OCI-LY1 (cell line): ENCODE data around the gene PREP.

Source experiments
- H2AFZ ChIP-seq: fragments of 200-600 bp; sonication (generic), shearing (Covaris generic); 2 replicates; pipeline ENCODE4 v1.6.0; 2014; ENCODE audit warnings: antibody characterized with exemption, mild to moderate bottlenecking, low read length
- H3F3A ChIP-seq: fragments of 200-600 bp; sonication (generic), shearing (Covaris generic); 2 replicates; pipeline ENCODE4 v1.6.0; 2014; ENCODE audit warnings: mild to moderate bottlenecking, antibody characterized with exemption, low read length, moderate library complexity; ENCODE audit not compliant: insufficient read depth
- H3K27ac ChIP-seq: fragments of 200-600 bp; sonication (generic); 2 replicates; pipeline ENCODE4 v1.5.1; 2014; ENCODE audit warnings: low read length, mixed run types, mild to moderate bottlenecking, low read depth; ENCODE audit not compliant: poor library complexity, severe bottlenecking
- H3K27me3 ChIP-seq: fragments of 200-600 bp; sonication (generic); 2 replicates; pipeline ENCODE4 v1.6.0; 2014; ENCODE audit warnings: antibody characterized with exemption, mild to moderate bottlenecking, low read length, moderate library complexity; ENCODE audit not compliant: insufficient read depth
- H3K36me3 ChIP-seq: fragments of 200-600 bp; sonication (generic); 2 replicates; pipeline ENCODE4 v1.6.1; 2014; ENCODE audit warnings: mild to moderate bottlenecking, antibody characterized with exemption, low read length, moderate library complexity, mixed read lengths; ENCODE audit not compliant: insufficient read depth
- H3K4me1 ChIP-seq: fragments of 200-600 bp; sonication (generic); 2 replicates; pipeline ENCODE4 v1.5.1; 2014; ENCODE audit warnings: mild to moderate bottlenecking, low read length, moderate library complexity; ENCODE audit not compliant: insufficient read depth, severe bottlenecking
- H3K4me2 ChIP-seq: fragments of 200-600 bp; sonication (generic), shearing (Covaris generic); 2 replicates; pipeline ENCODE4 v1.6.1; 2014; ENCODE audit warnings: low read length
- H3K4me3 ChIP-seq: fragments of 200-600 bp; sonication (generic); 2 replicates; pipeline ENCODE4 v1.5.1; 2014; ENCODE audit warnings: low read length, low read depth, mild to moderate bottlenecking, mixed read lengths; ENCODE audit not compliant: poor library complexity, severe bottlenecking
- H3K79me2 ChIP-seq: fragments of 200-600 bp; shearing (Covaris generic); 2 replicates; pipeline ENCODE4 v1.6.1; 2016; ENCODE audit warnings: mixed run types, low read length, mixed read lengths; ENCODE audit not compliant: insufficient read depth
- H3K9ac ChIP-seq: fragments of 200-600 bp; sonication (generic), shearing (Covaris generic); 2 replicates; pipeline ENCODE4 v1.6.1; 2014; ENCODE audit warnings: mild to moderate bottlenecking, low read length, mixed read lengths
- H3K9me2 ChIP-seq: fragments of 200-600 bp; sonication (generic), shearing (Covaris generic); 2 replicates; pipeline ENCODE4 v1.6.1; 2014; ENCODE audit warnings: low read depth, mild to moderate bottlenecking, low read length, mixed read lengths
- H3K9me3 ChIP-seq: fragments of 200-600 bp; shearing (Covaris generic); 2 replicates; pipeline ENCODE4 v1.6.1; 2014; ENCODE audit warnings: low read length, mixed read lengths
- H4K20me1 ChIP-seq: fragments of 200-600 bp; sonication (generic), shearing (Covaris generic); 2 replicates; pipeline ENCODE4 v1.6.0; 2016; ENCODE audit warnings: mild to moderate bottlenecking, low read length; ENCODE audit not compliant: insufficient read depth
- EZH2 ChIP-seq: fragments of 200-600 bp; sonication (generic), shearing (Covaris generic); IDR thresholded peaks from 2 replicates; pipeline ENCODE4 v1.8.0; 2017; ENCODE audit warnings: borderline replicate concordance, mixed run types, mild to moderate bottlenecking, antibody characterized with exemption, low read length, moderate library complexity, mixed read lengths
- TF ChIP-seq, protein P1 (sequence below): fragments of 200-600 bp; sonication (generic), shearing (Covaris generic); IDR thresholded peaks from 2 replicates; pipeline ENCODE4 v1.5.1; 2017; ENCODE audit warnings: mild to moderate bottlenecking, antibody characterized with exemption, low read length, moderate library complexity, mixed read lengths

The PREP gene

DNA sequence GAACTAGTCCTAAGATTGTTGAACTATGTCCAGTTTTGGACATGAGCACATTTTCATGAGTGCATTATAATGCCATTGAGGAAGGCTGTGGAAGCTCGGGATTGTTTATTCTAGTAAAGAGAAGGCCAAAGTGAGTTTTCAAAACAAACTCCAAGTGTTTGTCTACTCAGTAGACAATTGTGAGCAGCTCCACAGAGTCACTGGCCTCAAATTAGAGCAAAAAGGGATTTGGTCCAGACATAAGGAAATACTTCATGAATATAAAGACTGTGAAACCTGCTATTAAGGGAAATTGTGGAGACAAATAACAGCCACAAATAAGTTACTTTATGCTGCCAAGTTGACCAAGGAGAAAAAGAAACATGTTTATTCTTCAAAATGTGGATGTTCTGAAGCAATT, 42.6 kb upstream of the PREP start:
- Histone ChIP-seq H3K4me2 (no peak overlapping the region), H3K27me3 (no peaks in the 10 kb centered on the region), H3K4me3 (no peak overlapping the region), H3K27ac (no peak overlapping the region), H2AFZ (no peak overlapping the region), H3K79me2 (no peaks in the 10 kb centered on the region), H3K9ac (no peak overlapping the region), H3K9me3 (no peaks in the 10 kb centered on the region), H3K9me2 (no peaks in the 10 kb centered on the region), H3F3A (no peaks in the 10 kb centered on the region), H3K36me3 (no peaks in the 10 kb centered on the region), H3K4me1 (no peaks in the 10 kb centered on the region), H4K20me1 (no peaks in the 10 kb centered on the region)
- TF ChIP-seq, protein P1, sequence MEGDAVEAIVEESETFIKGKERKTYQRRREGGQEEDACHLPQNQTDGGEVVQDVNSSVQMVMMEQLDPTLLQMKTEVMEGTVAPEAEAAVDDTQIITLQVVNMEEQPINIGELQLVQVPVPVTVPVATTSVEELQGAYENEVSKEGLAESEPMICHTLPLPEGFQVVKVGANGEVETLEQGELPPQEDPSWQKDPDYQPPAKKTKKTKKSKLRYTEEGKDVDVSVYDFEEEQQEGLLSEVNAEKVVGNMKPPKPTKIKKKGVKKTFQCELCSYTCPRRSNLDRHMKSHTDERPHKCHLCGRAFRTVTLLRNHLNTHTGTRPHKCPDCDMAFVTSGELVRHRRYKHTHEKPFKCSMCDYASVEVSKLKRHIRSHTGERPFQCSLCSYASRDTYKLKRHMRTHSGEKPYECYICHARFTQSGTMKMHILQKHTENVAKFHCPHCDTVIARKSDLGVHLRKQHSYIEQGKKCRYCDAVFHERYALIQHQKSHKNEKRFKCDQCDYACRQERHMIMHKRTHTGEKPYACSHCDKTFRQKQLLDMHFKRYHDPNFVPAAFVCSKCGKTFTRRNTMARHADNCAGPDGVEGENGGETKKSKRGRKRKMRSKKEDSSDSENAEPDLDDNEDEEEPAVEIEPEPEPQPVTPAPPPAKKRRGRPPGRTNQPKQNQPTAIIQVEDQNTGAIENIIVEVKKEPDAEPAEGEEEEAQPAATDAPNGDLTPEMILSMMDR: no peak
- no peak for TF ChIP-seq EZH2

DNA sequence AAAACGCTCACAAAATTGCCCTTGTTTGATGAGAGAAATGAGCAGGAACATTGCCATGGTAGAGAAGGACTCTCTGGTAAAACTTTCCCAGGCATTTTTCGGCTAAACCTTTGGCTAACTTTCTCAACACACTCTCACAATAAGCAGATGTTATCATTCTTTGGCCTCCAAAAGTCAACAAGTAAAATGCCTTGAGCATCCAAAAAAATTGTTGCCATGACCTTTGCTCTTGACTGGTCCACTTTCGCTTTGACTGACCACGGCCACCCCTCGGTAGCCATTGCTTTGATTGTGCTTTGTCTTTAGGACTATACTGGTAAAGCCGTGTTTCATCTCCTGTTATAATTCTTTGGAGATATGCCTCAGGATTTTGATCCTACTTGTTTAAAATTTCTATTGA, 41.1 kb upstream of the PREP start:
- Histone ChIP-seq H3K79me2 (no peaks in the 10 kb centered on the region), H3K9ac (no peak overlapping the region), H4K20me1 (no peaks in the 10 kb centered on the region), H3K36me3 (no peaks in the 10 kb centered on the region), H2AFZ (no peak overlapping the region), H3K27ac (no peak overlapping the region), H3K9me3 (no peaks in the 10 kb centered on the region), H3K27me3 (no peaks in the 10 kb centered on the region), H3K9me2 (no peaks in the 10 kb centered on the region), H3F3A (no peaks in the 10 kb centered on the region), H3K4me3 (no peak overlapping the region), H3K4me2 (no peak overlapping the region), H3K4me1 (no peaks in the 10 kb centered on the region)
- TF ChIP-seq EZH2: no peak
- TF ChIP-seq, protein P1: no peak

DNA sequence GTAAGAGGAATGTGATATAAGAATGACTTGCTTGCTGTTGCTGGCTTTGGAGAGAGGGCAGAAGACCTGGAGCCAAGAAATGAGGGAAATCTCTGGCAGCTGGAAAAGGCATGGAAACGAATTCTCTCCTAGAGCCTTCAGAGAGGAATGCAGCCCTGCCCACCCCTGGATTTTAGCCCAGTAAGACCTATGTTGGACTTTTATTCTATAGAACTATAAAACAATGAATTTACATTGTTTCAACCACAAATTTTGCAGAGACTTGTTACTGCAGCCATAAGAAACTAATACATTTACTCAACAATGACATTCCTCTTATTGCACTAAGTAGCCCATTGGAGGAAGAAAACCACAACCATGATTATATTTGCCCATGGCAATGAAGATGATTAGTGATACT, 39.5 kb upstream of the PREP start:
- no peaks in the 10 kb centered on the region for H3K4me1 ChIP-seq
- no peaks in the 10 kb centered on the region for H3K9me3 ChIP-seq
- H3K79me2 ChIP-seq: no peaks in the 10 kb centered on the region
- no peaks in the 10 kb centered on the region for H3F3A ChIP-seq
- H3K9ac ChIP-seq: no peak overlapping the region
- H3K4me3 ChIP-seq: no peak overlapping the region
- TF ChIP-seq, protein P1: no peak
- no peak for TF ChIP-seq EZH2
- no peaks in the 10 kb centered on the region for H3K36me3 ChIP-seq
- H3K9me2 ChIP-seq: no peaks in the 10 kb centered on the region
- H3K27ac ChIP-seq: no peak overlapping the region
- H3K4me2 ChIP-seq: no peak overlapping the region
- no peak overlapping the region for H2AFZ ChIP-seq
- no peaks in the 10 kb centered on the region for H4K20me1 ChIP-seq
- H3K27me3 ChIP-seq: no peaks in the 10 kb centered on the region
